ENCODE measurements around the gene THADA.

DNA sequence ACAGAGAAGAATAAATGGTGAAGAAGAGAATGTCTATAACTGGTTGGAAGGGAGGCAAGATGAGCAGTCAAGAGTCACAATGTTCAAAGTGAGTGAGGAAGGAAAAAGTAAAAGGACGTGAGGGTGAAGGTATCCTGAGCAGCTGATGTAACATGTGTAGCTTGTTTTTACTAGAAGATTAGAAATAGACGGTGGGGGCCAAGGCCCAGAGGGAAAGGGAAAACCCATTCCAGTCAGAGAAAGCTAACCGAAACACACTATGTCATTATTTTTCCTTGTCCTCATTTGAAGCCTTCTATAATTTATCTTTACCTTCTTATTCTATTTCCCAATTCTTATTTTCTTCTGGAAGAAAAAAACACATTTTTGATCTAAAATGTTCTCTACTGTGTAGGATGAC lies 176.6 kb downstream of the THADA start:
- no peak for TF ChIP-seq CTCF (IDR thresholded peaks at IDR 0.05; ENCODE audit: low read length)
- no peak for TF ChIP-seq EZH2 (IDR thresholded peaks at IDR 0.05; ENCODE audit: borderline replicate concordance, low read length)
